ENCODE data around the gene ARHGAP5.

The ARHGAP5 gene

GRCh38 chr14:32190673-32191072 lies 113.6 kb downstream of the ARHGAP5 start:
- DNase-seq = no peak

GRCh38 chr14:32192712-32193373 lies 115.7 kb downstream of the ARHGAP5 start:
- no peak for DNase-seq

GRCh38 chr14:32193532-32193931 lies 116.4 kb downstream of the ARHGAP5 start:
- no peak for DNase-seq

DNA sequence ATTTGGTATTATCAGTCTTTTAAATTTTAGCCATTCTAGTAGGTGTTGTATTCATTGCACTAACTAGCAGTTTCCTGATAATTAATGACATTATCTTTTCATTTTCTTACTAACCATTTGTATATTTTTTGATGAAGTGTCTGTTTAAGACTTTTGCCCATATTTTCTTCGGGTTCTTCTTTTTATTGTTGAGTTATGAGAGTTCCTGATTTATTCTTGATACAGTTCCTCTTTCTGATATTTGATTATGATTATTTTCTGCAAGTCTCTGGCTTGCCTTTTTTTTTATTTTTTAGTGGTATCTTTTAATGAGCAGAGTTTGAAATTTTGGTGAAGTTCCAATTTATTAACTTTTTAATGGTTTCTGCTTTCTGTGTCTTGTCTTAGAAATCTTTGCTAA lies 118.5 kb downstream of the ARHGAP5 start:
- DNase-seq = no peak

DNA sequence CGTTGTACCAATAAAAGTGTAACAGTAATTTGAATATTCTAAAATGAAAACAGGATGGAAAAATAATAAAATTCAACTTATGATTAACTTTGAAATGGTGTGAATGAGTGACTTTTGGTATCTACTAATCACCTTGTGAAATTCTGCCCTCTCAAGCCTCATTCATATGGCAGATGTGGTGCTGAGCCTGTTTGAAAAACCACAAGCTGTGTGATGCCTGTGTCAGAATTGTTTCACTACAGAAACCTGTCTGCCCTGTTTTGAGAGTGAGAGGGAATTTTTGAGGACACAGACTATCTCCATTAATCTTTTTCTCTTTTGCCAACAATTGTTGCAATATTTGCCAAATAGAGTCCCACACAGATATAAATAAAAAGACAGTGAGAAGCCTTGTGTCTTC lies 120.8 kb downstream of the ARHGAP5 start:
- DNase-seq = no peak

DNA sequence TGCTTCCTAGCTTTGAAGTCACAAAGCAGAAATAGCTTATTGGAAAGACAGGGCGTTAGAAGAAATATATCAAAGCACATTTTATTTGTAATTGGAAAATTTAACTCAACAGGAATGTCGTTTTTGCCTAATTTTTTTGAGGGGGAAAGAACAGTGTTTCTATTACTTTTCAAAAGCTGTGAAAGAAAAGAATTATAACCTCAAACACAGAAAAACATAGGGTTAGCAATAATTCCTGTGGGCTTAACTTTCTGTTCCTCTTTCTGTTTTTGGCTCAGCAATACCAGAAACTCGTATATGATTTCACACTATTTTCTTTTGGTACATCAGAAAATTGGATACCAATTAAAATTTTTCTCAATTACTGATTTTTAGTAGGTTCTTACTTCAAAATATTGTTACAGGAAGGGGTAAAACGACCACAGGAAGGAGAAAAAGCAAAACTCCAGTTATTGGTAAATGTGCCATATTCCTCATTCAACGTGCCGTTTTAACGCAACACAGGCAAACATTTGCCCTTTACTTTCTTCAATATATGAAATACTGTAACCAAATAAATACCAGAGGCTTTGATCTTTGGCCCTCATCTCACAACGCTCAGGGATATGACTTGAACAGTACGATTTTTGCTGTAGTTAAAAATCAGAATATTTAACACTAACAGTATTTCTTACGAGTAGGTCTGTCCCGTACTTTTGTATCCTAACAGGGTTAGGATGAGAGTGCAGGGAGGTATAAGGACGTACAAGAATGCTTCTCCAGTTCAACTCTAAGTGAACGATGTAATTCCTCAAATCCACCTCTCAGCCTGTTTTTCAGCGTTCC lies 123.5 kb downstream of the ARHGAP5 start:
- no peak for DNase-seq

DNA sequence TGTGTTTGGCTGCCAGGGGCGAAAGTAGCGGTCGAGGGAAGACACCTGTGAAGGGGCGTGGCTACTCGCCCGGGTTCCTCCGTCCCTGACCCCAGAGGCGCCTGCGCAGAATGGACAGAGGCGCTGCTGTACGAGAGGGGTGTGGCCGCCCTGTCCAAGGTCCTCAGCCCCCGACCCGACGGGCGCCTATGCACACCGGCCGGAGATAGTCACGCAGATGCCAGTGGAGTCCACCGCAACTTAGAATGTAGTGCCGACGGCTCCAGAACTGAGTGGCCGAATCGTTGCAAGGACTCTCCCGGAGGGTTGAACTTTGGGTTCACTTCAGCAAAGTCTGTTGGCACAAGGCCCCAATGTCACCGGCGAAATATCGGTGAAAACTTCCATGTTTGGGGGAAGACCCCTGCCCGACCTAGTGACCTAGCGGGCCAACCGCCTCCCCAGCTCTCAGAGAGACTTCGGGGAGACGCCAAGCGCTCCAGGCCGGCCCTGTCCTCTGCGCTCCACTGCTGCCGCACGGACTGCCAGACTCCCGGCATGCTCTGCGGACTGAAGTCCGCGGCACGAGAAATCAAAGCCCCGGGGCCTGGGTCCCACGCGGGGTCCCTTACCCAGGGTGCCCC lies 124.2 kb downstream of the ARHGAP5 start:
- peak; percentile 52 for DNase-seq

DNA sequence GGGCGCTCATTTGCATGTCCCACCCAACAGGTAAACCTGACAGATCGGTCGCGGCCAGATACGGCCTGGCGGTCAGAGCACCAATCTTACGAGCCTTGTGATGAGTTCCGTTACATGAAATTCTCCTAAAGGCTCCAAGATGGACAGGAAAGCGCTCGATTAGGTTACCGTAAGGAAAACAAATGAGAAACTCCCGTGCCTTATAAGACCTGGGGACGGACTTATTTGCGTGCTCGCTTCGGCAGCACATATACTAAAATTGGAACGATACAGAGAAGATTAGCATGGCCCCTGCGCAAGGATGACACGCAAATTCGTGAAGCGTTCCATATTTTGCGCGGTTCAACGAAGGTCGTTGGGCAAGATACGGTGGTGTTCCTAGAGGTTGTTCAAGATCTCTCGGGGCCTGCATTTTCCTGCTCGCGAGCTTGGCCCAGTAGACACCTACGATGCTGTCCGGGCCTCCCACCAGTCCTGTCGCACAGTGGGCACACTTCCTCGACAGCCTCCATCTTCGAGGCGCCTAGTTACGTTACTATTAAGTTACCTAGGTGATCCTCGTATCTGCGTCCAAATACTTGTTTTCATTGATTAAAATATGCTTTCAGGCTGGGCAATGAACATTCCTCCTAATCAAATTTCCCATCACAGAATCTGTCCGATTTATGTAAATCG lies 124.8 kb downstream of the ARHGAP5 start, which contains the start of gene RNU6-7:
Gene RNU6-7 (plus strand): TSS at position 230 of the 675 bp plus-strand sequence.
- DNase-seq = no peak

- no peak for DNase-seq
Observed at GRCh38 chr14:32202491-32202997, 125.4 kb downstream of the ARHGAP5 start.

GRCh38 chr14:32202998-32203882 lies 126.1 kb downstream of the ARHGAP5 start, which contains the start of gene RNU6-8:
Gene RNU6-8 (minus strand): TSS chr14:32203269.
- peak; percentile 81 for DNase-seq

DNA sequence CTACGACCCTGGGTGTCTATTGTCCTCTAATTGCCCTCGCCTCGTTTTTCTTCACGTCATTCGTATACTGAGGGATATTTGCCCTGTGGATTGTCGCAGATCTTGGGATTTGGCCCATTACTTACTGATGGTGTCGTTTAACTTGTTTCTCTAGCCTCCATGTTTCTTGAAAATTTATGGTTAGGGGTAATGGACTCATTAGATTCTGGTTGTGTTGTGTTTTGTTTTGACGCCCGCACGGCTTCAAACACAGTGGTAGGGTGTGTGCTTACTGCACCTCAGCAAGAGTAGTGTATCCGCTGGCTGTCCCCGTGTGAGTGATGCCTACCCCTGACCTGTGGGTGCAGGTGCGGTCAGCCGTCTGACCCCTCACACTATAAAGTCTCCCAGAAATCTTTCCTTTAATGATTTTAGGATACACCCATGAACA lies 126.8 kb downstream of the ARHGAP5 start:
- DNase-seq = no peak

GRCh38 chr14:32205554-32205953 lies 128.4 kb downstream of the ARHGAP5 start:
- DNase-seq = no peak

DNA sequence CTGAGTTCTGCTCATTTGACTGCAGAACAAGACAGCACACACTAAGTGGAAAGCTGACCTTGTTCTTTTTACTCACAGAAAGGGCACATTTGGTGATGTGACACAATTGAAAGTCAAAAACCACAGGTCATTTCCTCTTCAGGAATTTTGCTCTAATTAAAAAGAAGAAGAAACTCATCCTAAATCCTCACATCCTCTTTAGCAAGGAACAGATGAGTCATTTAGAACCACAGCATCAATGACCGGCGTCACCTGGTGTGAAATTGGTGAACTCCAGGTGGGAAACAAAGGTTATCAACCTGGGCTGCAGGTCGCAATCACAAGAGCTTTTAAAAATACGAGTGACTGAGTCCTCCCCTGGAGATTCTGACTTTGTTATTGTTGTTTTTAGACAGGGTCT lies 128.9 kb downstream of the ARHGAP5 start:
- no peak for DNase-seq

GRCh38 chr14:32206552-32206951 lies 129.4 kb downstream of the ARHGAP5 start:
- no peak for DNase-seq

- no peak for DNase-seq
Observed at GRCh38 chr14:32208490-32208889, 131.4 kb downstream of the ARHGAP5 start.
